OCI-M2 (cell line): ENCODE measurements around the gene NRN1L.
"Not testable (repeated sequence)": the region's sequence is repeated elsewhere in the genome, so short reads cannot be mapped to it uniquely, and the experiment has no call there.

Experiments used
- DNase-seq: peaks from one replicate; lab custom pipeline; 2025; ENCODE audit not compliant: unreplicated experiment; lab: John Stamatoyannopoulos, UW

NRN1L gene

DNA sequence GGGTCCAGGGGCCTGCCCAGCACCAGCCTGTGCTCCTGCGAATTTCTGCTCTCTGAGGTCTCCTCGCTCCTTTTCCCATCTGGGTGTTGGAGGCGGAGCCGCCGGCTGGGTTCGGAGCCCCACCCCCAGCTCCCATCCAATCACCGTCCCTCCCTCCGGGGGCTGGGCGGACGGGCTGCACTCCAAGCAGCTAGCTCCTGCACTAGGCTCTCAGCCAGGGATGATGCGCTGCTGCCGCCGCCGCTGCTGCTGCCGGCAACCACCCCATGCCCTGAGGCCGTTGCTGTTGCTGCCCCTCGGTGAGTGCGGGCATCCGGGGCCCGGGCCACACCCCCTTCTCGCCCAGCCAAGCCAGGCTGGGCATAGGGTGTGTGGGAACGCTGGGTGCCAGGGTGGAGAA is at the start of gene NRN1L:
TSS of gene NRN1L (plus strand) at position 202 of the 400 bp plus-strand sequence. CDS start at position 221, 19 bp downstream.
- no peak for DNase-seq

DNA sequence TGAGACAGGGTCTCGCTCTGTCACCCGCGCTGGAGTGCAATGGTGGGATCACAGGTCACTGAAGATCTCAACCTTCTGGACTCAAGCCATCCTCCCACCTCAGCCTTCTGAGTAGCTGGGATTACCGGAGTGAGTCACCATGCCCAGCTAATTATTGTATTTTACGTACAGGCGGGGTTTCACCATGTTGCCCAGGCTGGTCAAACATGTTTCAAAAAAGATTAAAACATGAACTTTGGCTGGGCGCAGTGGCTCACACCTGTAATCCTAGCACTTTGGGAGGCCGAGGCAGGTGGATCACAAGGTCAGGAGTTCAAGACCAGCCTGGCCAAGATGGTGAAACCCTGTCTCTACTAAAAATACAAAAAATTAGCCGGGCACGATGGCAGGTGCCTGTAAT is 47.5 kb upstream of the NRN1L start:
- not testable (repeated sequence) for DNase-seq

DNA sequence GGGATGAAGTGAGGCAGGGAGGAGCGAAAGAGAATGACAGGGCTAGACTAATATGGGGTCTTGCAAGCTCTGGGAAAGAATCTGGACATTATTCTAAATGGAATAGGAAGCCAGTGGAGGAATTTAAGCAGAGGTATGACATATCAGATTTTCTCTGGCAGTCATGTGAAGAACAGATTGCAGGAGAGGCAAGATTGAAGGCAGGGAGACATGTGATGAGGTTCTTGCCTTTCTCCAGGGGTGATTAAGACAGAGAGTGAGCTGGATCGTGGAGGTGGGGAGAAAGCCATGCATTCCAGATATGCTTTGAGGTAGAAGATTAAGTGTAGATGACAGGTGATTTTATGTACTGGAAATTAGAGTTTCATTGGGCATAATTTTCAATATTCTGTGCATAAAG is 46.9 kb upstream of the NRN1L start:
- DNase-seq, result no peak

DNA sequence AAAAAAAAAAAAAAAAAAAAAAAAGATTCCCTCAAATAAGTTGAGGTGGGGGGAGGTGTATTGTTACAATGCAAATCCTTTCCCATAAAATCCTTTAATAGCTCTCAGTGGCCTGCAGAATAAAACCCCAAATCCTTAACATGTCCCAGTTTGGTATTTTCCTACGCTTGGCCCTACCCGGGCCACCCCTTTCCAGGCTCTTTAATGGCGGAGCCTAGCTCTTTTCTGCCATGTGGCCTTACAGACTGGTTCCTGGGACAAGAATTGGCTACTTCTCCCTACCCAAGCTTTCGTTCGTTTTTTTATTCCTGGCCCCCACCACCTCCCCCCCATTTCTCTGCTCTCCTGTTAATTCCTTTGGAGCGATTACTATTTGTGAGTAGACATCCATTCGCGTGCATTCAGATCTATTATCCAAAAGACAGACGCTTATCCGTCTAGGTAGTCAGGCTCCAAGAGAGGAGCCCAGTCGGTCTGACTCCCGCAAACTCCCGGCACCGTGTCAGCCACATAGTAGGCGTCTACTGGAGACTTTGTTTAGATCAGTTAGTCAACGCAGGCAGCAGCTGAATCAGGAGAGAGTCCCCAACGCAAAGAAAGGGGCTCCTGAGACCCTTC is 43.4 kb upstream of the NRN1L start:
- no peak for DNase-seq

DNA sequence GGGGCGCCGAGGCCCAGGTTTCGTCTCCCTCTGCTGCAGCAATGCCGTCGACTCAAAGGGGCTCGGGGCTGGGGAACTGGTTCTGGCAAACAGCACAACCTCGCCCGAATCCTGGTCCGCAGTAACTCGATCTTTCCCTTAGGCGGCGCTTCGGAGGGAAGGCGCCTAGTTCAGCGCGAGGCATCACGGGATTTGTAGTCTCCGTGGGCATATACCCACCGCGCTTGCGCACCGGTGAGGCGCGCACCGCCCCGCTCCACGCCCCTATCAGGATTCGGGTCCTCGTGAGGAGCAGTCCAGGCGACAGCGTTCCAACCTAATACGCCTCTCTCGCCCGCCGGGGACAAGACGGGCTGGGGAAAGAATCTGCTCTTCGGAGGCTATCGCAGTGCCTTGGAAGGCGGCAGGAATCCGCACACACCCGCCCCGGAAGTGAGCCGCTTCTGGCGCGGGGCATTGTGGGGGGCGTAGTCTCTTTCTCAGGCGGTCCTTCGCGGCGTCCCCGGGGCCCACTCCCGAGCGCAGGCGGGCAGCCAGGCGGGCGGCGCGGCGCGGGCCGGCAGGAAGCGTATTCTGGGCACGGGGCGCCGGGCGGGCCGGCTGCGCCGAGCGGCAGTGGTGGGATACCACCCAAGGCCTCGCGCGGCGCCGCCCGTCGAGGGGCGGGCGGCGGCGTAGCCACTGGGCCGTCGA is 42.7 kb upstream of the NRN1L start, which contains the start of gene THAP11:
TSS of gene THAP11 (plus strand) at position 505 of the 693 bp plus-strand sequence. CDS start 235 bp downstream, outside the sequence.
- peak; percentile 75 for DNase-seq

DNA sequence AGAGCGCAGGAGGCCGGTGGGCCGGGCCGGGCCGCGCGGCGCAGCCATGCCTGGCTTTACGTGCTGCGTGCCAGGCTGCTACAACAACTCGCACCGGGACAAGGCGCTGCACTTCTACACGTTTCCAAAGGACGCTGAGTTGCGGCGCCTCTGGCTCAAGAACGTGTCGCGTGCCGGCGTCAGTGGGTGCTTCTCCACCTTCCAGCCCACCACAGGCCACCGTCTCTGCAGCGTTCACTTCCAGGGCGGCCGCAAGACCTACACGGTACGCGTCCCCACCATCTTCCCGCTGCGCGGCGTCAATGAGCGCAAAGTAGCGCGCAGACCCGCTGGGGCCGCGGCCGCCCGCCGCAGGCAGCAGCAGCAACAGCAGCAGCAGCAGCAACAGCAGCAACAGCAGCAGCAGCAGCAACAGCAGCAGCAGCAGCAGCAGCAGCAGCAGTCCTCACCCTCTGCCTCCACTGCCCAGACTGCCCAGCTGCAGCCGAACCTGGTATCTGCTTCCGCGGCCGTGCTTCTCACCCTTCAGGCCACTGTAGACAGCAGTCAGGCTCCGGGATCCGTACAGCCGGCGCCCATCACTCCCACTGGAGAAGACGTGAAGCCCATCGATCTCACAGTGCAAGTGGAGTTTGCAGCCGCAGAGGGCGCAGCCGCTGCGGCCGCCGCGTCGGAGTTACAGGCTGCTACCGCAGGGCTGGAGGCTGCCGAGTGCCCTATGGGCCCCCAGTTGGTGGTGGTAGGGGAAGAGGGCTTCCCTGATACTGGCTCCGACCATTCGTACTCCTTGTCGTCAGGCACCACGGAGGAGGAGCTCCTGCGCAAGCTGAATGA is 42.0 kb upstream of the NRN1L start:
- DNase-seq, result no peak

DNA sequence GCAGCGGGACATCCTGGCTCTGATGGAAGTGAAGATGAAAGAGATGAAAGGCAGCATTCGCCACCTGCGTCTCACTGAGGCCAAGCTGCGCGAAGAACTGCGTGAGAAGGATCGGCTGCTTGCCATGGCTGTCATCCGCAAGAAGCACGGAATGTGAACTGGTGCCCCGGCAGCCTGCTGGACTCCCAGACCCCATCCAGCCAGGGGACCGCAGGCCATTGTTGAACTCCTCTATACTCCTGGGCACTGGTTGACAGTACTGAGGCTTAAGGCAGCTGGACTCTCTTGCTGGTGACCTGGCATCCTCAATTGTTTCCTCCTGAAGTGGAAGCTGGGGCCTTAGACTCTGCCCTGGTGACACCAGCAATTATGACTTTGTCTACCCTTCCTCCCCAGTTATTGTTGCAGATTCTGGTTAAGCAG is 41.3 kb upstream of the NRN1L start:
- DNase-seq, result no peak

DNA sequence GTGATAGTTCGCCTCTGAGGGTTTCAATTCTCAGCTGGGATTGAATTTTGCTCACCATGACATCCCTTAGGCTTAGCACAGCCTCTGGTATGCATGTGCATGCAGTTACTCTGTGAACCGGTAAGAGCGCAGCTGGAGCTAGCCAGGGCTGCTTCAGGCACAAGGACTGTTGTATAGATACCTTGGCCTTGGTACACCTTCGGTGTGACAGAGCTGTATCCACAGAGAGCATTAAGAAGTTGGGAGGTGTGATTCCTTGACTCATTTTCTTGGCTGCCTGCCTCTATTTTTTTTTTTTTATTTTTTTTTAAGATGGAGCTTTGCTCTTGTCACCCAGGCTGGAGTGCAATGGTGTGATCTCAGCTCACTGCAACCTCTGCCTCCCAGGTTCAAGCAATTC is 40.2 kb upstream of the NRN1L start:
- no peak for DNase-seq

DNA sequence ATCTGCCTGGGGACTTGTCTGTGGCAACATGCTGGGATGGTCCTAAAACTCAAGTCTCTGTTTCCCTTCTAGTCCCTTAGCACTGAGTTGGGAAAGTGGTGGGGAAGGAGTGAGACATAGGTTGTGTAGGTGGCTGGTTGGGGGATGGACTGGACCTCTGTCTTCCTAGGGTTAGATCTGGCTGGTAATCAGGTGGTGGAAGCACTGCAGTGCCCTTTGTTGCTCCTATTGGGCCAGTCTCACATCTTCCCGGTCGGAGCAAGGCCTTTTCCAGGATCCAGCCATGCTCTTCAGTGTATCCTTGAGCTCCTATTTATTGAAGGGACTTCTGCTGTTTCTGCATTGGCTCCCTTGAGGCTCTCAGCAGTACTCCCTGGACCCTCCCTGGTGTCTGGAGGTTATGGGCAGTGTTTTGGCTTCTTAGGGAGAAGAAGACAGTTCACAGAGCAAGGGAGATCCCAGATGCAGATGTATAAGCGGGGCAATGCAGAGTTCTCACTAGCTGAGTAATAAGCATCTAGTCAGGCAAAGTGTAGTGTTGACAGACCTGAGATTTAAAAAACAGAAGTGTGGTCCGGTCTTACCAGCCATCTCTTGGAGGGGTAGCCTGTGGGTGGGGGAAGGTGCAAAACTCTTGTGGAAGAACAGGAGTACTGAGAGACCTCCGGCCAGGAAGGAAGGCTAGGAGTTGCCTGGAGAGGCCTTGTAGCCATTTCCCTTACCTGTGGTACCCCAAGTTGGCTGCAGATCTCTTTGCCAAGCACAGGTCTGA is 39.2 kb upstream of the NRN1L start:
- DNase-seq, result no peak

DNA sequence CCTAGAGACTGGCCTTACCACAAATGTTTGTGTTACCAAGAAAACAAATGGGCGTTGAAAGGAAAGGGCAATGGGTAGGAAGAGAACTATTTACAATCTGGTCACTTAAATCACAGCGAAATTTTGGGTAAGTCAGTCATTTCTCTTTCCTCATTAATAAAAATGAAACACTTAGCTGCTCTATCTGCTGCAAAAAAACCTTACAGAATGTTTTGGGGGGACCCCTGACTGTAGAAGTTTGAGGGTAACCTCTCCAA is 38.7 kb upstream of the NRN1L start:
- DNase-seq, result no peak

DNA sequence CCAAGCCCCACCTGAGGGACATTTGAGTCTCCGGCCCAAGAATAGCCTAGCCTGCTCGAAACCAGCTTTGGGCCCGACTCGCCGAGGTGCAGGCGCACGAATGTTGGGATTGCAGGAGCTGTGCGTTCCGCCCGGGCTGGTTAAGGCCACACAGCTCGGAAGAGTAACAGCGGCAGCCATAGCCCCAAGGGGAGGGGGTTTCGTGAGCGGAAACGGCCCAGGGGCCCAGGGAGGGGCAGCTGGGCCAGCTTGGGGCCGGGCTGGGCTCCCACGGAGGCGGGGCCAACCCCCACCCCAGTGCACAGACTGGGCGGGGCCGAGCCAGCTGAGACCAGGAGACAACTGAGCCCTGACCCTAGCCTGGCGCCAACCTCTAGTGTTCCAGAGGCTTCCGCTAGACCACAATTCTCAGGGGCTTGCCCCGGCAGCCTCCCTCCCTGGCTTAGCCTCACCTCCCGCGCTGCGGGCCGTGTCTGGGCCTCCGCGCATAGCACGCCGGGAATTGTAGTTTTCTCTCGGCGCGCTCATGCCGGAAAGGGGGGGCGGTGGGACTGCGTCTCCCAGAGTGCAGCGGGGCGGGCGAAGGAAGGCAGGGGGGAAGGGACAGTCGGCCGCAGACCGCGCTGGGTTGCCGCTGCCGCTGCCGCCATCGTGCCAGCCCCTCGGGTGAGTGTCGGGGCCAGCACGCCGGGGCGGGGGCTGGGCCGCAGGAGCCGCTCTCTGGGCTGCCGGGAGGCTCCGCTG is 38.2 kb upstream of the NRN1L start, which contains the start of gene NUTF2:
TSS of gene NUTF2 (plus strand) at position 614 of the 744 bp plus-strand sequence. CDS start 18,198 bp downstream, outside the sequence.
- peak; percentile 84 for DNase-seq

DNA sequence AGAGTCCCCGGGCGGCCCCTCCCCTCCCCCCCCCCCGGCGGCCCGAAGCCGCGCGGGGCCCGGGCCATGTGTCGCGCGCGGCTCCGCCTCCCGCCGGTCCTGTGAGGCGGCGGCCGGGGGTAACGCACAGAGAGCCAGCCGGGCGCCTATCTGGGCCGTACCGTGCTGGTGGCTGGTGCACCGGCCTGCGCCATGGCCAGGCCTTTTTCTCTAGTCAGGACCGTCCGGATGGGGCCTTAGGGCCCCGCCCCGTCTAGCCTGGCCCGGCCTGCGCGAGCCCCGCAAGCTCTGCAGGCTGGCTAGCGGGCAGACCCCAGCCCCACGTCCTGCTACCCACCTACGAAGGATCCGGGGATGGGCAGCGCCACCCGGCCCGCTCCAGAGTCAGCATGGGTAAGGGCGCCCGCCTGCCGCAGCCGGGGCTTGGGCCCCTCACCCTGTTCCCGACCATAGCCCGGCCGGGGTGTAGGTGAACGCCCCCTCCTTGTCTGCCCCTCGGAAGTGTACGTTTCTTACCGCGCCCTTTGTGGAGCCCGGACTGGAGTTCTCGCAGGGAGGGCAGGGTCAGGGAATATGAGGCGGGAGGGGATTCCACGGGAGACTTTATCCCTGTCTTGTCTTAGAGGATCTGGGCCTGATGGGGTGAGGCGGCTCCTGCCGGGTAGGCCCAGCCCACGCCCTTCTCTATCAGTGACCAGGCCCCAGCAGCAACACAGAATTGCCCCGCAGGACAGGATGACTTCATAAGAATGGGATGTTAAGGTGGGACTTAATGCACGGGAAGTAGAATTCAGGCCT is 37.4 kb upstream of the NRN1L start, which contains the start of gene CENPT:
TSS of gene CENPT (minus strand) at position 630 of the 798 bp plus-strand sequence. CDS start 13,834 bp downstream, outside the sequence.
- DNase-seq, result no peak

DNA sequence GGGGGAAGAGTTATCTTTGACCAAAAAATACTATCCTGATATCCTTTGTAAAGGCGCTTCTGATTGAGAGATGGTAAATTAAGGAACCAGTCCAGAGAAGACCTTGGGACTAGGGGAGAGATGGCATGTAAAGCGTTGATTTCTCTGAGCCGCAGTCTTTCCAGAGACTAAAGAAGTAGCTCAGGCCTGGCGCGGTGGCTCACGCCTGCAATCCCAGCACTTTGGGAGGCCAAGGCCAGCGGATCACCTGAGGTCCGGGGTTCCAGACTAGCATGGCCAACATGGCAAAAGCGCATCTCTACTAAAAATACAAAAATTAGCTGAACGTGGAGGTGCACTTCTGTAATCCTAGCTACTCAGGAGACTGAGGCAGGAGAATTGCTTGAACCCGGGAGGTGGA is 36.6 kb upstream of the NRN1L start:
- DNase-seq, result no peak

DNA sequence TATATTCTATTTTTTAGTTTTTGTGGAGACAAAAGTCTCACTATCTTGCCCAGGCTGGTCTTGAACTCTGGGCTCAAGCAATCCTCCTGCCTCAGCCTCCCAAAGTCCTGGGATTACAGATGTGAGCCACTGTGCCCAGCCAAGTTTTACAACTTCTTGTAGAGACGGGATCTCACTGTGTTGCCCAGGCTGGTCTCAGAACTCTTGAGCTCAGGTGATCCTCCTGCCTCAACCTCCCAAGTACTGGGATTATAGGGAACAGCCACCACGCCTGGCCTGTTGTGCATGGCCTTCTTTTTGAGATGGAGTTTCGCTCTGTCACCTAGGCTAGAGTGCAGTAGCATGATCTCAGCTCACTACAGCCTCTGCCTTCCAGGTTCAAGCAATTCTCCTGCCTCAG is 31.0 kb upstream of the NRN1L start:
- no peak for DNase-seq

DNA sequence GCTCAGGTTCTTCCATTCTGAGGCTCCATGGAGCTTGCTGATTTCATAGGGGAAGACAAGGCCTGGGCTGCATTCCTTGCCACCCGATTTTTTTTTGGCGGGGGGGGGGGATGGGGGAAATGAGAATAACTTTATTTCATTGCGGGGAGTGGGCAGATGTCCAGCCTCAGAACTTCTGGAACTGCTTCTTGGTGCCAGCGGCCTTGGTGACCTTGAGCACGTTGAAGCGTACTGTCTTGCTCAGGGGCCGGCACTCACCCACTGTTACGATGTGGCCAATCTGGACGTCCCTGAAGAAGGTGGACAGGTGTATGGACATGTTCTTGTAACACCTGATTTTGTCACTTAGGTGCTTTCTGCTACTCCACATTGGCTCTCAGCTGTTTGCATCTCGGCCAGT is 28.9 kb upstream of the NRN1L start:
- DNase-seq, result no peak

DNA sequence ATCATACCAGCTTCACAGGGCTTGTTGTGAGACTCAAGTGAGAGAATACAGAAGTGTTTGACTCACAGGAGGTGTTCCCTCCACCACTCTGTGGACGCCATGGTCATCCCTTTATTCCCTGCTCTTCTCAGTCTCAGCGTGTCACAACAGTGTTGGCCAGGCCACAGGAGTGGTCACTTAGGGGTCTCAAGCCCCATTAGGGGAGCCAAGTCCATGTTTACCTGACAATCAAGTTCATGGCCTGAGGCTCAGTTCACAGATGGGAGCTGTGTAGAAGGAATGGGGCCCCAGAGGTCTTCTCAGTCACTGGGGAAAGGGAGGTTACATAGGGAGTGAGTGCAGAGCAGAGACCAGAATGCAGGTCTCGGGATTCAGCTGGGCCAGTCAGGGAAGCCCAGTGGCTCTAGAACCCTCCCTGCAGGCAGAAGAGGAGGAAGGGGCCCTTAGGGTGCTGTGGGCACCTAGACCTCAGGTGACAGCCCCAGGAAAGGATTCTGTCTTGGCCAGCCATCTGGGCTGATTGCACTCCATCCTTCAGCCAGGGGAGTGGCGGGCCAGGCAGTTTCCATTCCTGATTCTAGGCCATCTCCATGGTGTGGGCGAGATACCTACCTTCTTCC is 27.6 kb upstream of the NRN1L start:
- DNase-seq, result no peak

DNA sequence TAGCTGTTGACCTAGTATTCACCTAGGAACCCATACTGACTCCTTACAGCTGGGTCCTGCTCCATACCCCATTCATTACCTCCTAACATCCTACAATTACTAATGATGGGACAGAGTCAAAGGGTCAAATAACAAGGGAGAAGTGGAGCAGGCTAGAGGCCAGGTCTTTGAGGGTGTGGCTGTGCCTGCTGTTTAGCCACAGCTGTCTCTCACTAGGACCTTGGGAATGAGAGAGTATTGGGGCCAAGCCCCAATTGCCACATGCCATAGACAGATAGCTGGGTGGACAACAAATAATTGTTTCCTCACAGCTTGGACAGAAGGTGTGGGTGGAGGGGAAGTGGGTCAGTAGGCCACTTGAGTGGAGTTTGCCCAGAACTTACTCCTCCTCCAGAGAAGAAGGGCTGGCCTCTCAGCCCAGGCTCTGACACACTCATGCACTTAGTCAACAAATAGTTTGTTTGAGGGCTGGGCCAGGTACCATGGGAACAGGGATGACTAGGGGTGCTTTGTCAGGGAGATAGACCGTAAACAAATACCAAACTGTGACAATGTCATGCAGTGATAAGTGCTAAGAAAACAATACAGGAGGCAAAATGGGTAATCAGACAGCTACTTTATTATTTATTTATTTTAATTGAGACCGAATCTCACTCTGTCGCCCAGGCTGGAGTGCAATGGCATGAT is 27.0 kb upstream of the NRN1L start:
- DNase-seq, result no peak

DNA sequence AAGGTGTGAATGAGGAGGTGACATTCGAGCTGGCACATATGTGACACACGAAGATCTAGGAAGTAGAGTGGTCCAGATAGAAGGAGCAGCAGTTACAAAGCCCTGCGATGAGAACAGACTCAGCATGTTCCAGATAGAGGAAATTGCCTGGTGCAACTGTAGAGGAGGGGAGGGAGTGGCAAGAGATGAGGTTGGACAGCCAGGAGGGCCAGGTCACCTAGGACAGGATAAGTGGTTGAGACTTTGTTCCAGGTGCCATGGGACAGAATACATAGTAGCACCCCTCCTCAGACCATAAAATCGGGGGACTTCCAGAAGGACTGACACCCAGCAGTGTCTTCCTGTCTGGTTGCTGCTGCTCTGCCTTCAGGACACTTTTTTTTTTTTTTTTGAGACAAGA is 26.2 kb upstream of the NRN1L start:
- no peak for DNase-seq
